DOHH2 (cell line): ENCODE measurements around the gene LSAMP.

Source experiments
- H3F3A ChIP-seq: fragments of 200-600 bp; sonication (generic), shearing (Covaris generic); 2 replicates; pipeline ENCODE4 v1.6.0; 2016; ENCODE audit warnings: antibody characterized with exemption, mild to moderate bottlenecking; ENCODE audit not compliant: control insufficient read depth, insufficient read depth
- H3K27ac ChIP-seq: fragments of 200-600 bp; sonication (generic); 2 replicates; pipeline ENCODE4 v1.5.1; 2014; ENCODE audit warnings: low read depth, mild to moderate bottlenecking, low read length, moderate library complexity
- H3K27me3 ChIP-seq: fragments of 200-600 bp; sonication (generic); 2 replicates; pipeline ENCODE4 v1.6.1; 2014; ENCODE audit warnings: mild to moderate bottlenecking, low read length, mixed read lengths; ENCODE audit not compliant: control insufficient read depth
- H3K36me3 ChIP-seq: fragments of 200-600 bp; sonication (generic); 2 replicates; pipeline ENCODE4 v1.6.1; 2014; ENCODE audit warnings: mild to moderate bottlenecking, low read length, moderate library complexity, mixed read lengths; ENCODE audit not compliant: control insufficient read depth
- H3K4me1 ChIP-seq: fragments of 200-600 bp; sonication (generic); 2 replicates; pipeline ENCODE4 v1.6.1; 2014; ENCODE audit warnings: mild to moderate bottlenecking, low read length, mixed read lengths; ENCODE audit not compliant: control insufficient read depth
- H3K4me2 ChIP-seq: fragments of 200-600 bp; sonication (generic); 2 replicates; pipeline ENCODE4 v1.6.0; 2014; ENCODE audit warnings: mild to moderate bottlenecking, low read length, moderate library complexity
- H3K4me3 ChIP-seq: fragments of 200-600 bp; sonication (generic); 2 replicates; pipeline ENCODE4 v1.5.1; 2014; ENCODE audit warnings: mild to moderate bottlenecking, low read length, mixed read lengths
- H3K79me2 ChIP-seq: fragments of 200-600 bp; sonication (generic); 2 replicates; pipeline ENCODE4 v1.6.1; 2014; ENCODE audit warnings: mild to moderate bottlenecking, low read length, mixed read lengths; ENCODE audit not compliant: control insufficient read depth
- H3K9me2 ChIP-seq: fragments of 200-600 bp; sonication (generic); replicated peaks from 2 replicates; pipeline ENCODE4 v1.6.1; 2014; ENCODE audit warnings: mild to moderate bottlenecking, low read length, mixed read lengths; ENCODE audit not compliant: control insufficient read depth
- H3K9me3 ChIP-seq: fragments of 200-600 bp; sonication (generic); 2 replicates; pipeline ENCODE4 v1.6.1; 2014; ENCODE audit warnings: antibody characterized with exemption, low read length, mixed read lengths; ENCODE audit not compliant: control insufficient read depth, insufficient read depth
- H4K20me1 ChIP-seq: fragments of 200-600 bp; sonication (generic); 2 replicates; pipeline ENCODE4 v1.6.0; 2014; ENCODE audit warnings: low read depth, mild to moderate bottlenecking, antibody characterized with exemption, low read length, moderate library complexity; ENCODE audit not compliant: control insufficient read depth, insufficient read depth
- CTCF ChIP-seq: fragments of 200-600 bp; sonication (generic); IDR thresholded peaks from one replicate; pipeline ENCODE4 v1.5.1; 2014; ENCODE audit warnings: antibody characterized with exemption, mild to moderate bottlenecking, low read depth, low read length; ENCODE audit not compliant: poor library complexity, severe bottlenecking
- EZH2phosphoT487 ChIP-seq: fragments of 200-600 bp; sonication (generic); IDR thresholded peaks from 2 replicates; pipeline ENCODE4 v1.6.1; 2017; ENCODE audit warnings: borderline replicate concordance, mild to moderate bottlenecking, antibody characterized with exemption, low read length, moderate library complexity, mixed read lengths

Gene LSAMP

GRCh38 chr3:116179091-116179490, 266.2 kb downstream of the LSAMP start:
- H3K36me3 ChIP-seq: no peaks in the 10 kb centered on the region
- no peaks in the 10 kb centered on the region for H3K27me3 ChIP-seq
- H3K9me3 ChIP-seq: no peaks in the 10 kb centered on the region; the same call in 1 of the 2 replicates
- no peaks in the 10 kb centered on the region for H3K79me2 ChIP-seq
- no peaks in the 10 kb centered on the region for H3K9me2 ChIP-seq
- no peak overlapping the region for H3K27ac ChIP-seq
- no peaks in the 10 kb centered on the region for H4K20me1 ChIP-seq
- H3K4me1 ChIP-seq: no peaks in the 10 kb centered on the region
- no peak for TF ChIP-seq EZH2phosphoT487
- TF ChIP-seq CTCF: no peak
- no peak overlapping the region for H3K4me2 ChIP-seq
- H3K4me3 ChIP-seq: no peak overlapping the region
- no peaks in the 10 kb centered on the region for H3F3A ChIP-seq

GRCh38 chr3:116176974-116177555, 268.2 kb downstream of the LSAMP start:
- H3K4me2 ChIP-seq: no peak overlapping the region
- TF ChIP-seq EZH2phosphoT487 (no peak), CTCF (no peak)
- no peak overlapping the region for H3K4me3 ChIP-seq
- no peaks in the 10 kb centered on the region for H3K79me2 ChIP-seq
- H3K36me3 ChIP-seq: no peaks in the 10 kb centered on the region
- H3F3A ChIP-seq: no peaks in the 10 kb centered on the region
- no peaks in the 10 kb centered on the region for H3K9me2 ChIP-seq
- H3K27me3 ChIP-seq: no peaks in the 10 kb centered on the region
- no peaks in the 10 kb centered on the region; the same call in 1 of the 2 replicates for H3K9me3 ChIP-seq
- H3K27ac ChIP-seq: no peak overlapping the region
- H3K4me1 ChIP-seq: no peaks in the 10 kb centered on the region
- H4K20me1 ChIP-seq: no peaks in the 10 kb centered on the region

- Histone ChIP-seq H3K27me3 (no peaks in the 10 kb centered on the region), H3K79me2 (no peaks in the 10 kb centered on the region), H3K9me3 (no peaks in the 10 kb centered on the region), H3K4me1 (no peaks in the 10 kb centered on the region), H3K9me2 (no peaks in the 10 kb centered on the region), H3F3A (no peaks in the 10 kb centered on the region), H3K4me2 (no peak overlapping the region), H4K20me1 (no peaks in the 10 kb centered on the region), H3K4me3 (no peak overlapping the region), H3K36me3 (no peaks in the 10 kb centered on the region), H3K27ac (no peak overlapping the region)
- TF ChIP-seq EZH2phosphoT487 (no peak), CTCF (no peak)
Measured at GRCh38 chr3:116166121-116166520, 279.2 kb downstream of the LSAMP start.
